Mammary epithelial cell (primary cell): ENCODE results near the gene TMEM80.

Source experiments
- CTCF ChIP-seq, 2 donors: IDR thresholded peaks in 1 of 2; conservative IDR thresholded peaks in 1 of 2; 2 replicates each; pipeline ENCODE4 v1.5.1; 2011 to 2012; ENCODE audit warnings: inconsistent platforms in 2 of 2, low read length in 2 of 2, mild to moderate bottlenecking in 2 of 2, control low read depth in 1 of 2, low read depth in 1 of 2; ENCODE audit not compliant: insufficient read depth in 1 of 2; ENCODE audit errors: extremely low read depth in 1 of 2
- EZH2 ChIP-seq: IDR thresholded peaks from 2 replicates; pipeline ENCODE4 v1.6.1; 2012; ENCODE audit warnings: low read length, inconsistent platforms, borderline replicate concordance

DNA sequence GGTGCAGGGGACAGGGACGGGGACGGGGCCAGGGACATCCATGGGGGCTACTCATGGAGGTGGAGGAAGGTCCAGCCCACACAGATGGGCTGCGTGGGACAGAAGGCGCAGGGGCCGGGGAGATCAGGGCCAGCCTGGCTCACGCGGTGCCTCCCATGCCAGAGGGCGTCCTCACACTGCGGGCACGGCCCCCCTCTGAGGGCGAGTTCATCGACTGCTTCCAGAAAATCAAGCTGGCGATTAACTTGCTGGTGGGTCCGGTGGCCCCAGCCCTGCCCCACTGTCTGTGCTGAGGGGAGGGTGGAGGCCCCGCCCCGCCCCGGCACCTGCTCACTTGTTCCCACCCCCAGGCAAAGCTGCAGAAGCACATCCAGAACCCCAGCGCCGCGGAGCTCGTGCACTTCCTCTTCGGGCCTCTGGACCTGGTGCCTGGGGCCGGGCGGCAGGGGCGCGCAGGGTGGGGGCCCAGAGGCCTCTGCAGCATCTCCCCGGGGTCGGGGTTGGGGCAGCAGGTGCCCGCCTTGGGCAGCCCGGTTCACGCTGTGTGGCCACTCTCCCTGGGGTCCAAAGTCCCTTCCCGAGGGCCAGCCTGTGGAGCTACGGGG lies 26.2 kb downstream of the TMEM80 start:
- TF ChIP-seq CTCF (conservative IDR thresholded peaks at IDR 0.05 in 1 of 2, IDR thresholded peaks at IDR 0.05 in 1 of 2; ENCODE audit: extremely low read depth in 1 of 2, insufficient read depth in 1 of 2, low read depth in 1 of 2, low read length in 2 of 2) (no peak), EZH2 (no peak)
